ENCODE results near the gene LRP2. TPM values are rescaled to one million over a fixed set of nuclear protein-coding genes. Genes with fewer than 3 reads are reported as not detected.

The LRP2 gene
- total and polyA plus RNA-seq, 2 of the 8 experiments (the other 6 are each of a cell fraction or from before 2014, with no cell fraction given) = 2.0 to 2.9 TPM

DNA sequence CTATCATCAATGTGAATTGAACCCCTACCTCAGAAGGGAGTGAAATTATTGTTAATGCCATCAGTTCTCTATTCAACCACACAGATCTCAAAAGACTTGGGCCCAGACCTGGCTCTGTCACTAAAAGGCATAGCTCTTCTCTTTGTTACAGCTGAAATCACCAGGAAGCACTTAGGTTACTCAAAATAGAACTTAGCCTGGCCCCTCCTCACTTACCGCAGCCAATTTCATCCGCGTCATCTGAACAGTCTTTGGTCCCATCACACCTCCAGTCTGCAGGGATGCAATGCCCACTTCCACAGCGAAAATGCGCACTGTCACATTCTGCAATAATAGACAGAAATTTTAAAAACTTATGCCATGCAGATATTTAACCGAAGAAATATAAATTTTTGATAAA, 41.8 kb downstream of the LRP2 start (continued):
- TF ChIP-seq, protein P1, sequence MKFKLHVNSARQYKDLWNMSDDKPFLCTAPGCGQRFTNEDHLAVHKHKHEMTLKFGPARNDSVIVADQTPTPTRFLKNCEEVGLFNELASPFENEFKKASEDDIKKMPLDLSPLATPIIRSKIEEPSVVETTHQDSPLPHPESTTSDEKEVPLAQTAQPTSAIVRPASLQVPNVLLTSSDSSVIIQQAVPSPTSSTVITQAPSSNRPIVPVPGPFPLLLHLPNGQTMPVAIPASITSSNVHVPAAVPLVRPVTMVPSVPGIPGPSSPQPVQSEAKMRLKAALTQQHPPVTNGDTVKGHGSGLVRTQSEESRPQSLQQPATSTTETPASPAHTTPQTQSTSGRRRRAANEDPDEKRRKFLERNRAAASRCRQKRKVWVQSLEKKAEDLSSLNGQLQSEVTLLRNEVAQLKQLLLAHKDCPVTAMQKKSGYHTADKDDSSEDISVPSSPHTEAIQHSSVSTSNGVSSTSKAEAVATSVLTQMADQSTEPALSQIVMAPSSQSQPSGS (IDR thresholded peaks at IDR 0.05; ENCODE audit: low read length) = no peak
- TF ChIP-seq SIX5 (IDR thresholded peaks at IDR 0.05; ENCODE audit: low read depth, low read length) = no peak
- no peak for TF ChIP-seq TAF7 (optimal IDR thresholded peaks at IDR 0.05; ENCODE audit: borderline replicate concordance, low read depth, low read length)

Measured in H1 (cell line).